LNCAP (cell line): Measurements from ENCODE around the gene STX7.

Source experiments
- CTCF ChIP-seq: fragments of 450-650 bp; IDR thresholded peaks from 2 replicates; pipeline ENCODE4 v1.5.1; 2017; ENCODE audit warnings: mild to moderate bottlenecking

The STX7 gene

GRCh38 chr6:132513831-132514545, 1.1 kb upstream of the STX7 start:
- no peak for TF ChIP-seq CTCF

GRCh38 chr6:132512342-132512637, 626 bp downstream of the STX7 start:
- TF ChIP-seq CTCF = no peak

- TF ChIP-seq CTCF = no peak
These were observed 1.1 kb downstream of the STX7 start for GRCh38 chr6:132511831-132512220.

GRCh38 chr6:132511210-132511830, 1.6 kb downstream of the STX7 start:
- TF ChIP-seq CTCF = no peak

- TF ChIP-seq CTCF = no peak
These were observed 5.8 kb downstream of the STX7 start for GRCh38 chr6:132506869-132507808.

- no peak for TF ChIP-seq CTCF
These were observed 6.5 kb downstream of the STX7 start for GRCh38 chr6:132506461-132506860.

GRCh38 chr6:132505158-132505557, 7.8 kb downstream of the STX7 start:
- no peak for TF ChIP-seq CTCF
